HG02970 (cell line): ENCODE data around the gene TOX2.

Experiments
- ATAC-seq: cut with Tn5 transposase; IDR thresholded peaks from one replicate; pipeline ENCODE4 v1.9.1; 2021; ENCODE audit warnings: mild to moderate bottlenecking, moderate library complexity, moderate number of reproducible peaks; ENCODE audit not compliant: unreplicated experiment, low FRiP score

The TOX2 gene

GRCh38 chr20:44070139-44070900 is 155.7 kb downstream of the TOX2 start:
- no peak for ATAC-seq

- no peak for ATAC-seq
These were observed 156.4 kb downstream of the TOX2 start for GRCh38 chr20:44071057-44071456.

- no peak for ATAC-seq
These were observed 157.0 kb downstream of the TOX2 start for GRCh38 chr20:44071526-44072111.

GRCh38 chr20:44072384-44072783 is 157.7 kb downstream of the TOX2 start:
- no peak for ATAC-seq

- no peak for ATAC-seq
These were observed 158.5 kb downstream of the TOX2 start for GRCh38 chr20:44073011-44073674.

- ATAC-seq, result no peak
These were observed 159.0 kb downstream of the TOX2 start for GRCh38 chr20:44073675-44074071.

- no peak for ATAC-seq
These were observed 159.8 kb downstream of the TOX2 start for GRCh38 chr20:44074252-44075151.

- no peak for ATAC-seq
These were observed 160.7 kb downstream of the TOX2 start for GRCh38 chr20:44075191-44075949.

GRCh38 chr20:44075950-44076232 is 161.2 kb downstream of the TOX2 start:
- ATAC-seq, result no peak

GRCh38 chr20:44079291-44079690 is 164.6 kb downstream of the TOX2 start:
- ATAC-seq, result no peak

- no peak for ATAC-seq
These were observed 165.4 kb downstream of the TOX2 start for GRCh38 chr20:44080064-44080463.

- ATAC-seq, result no peak
These were observed 166.1 kb downstream of the TOX2 start for GRCh38 chr20:44080646-44081267.

GRCh38 chr20:44081476-44081875 is 166.8 kb downstream of the TOX2 start:
- ATAC-seq, result no peak

GRCh38 chr20:44081888-44082287 is 167.2 kb downstream of the TOX2 start:
- ATAC-seq, result no peak

- no peak for ATAC-seq
These were observed 168.7 kb downstream of the TOX2 start for GRCh38 chr20:44083220-44083933.

GRCh38 chr20:44084439-44084838 is 169.8 kb downstream of the TOX2 start:
- ATAC-seq, result no peak

GRCh38 chr20:44084891-44085290 is 170.2 kb downstream of the TOX2 start:
- ATAC-seq, result no peak

GRCh38 chr20:44085616-44086434 is 171.2 kb downstream of the TOX2 start:
- ATAC-seq, result no peak
